HG03064 (cell line): ENCODE data around the gene RNF166.
A peak's percentile ranks its signal among the peaks of the same experiment; 100 is the strongest.

Experiments
- ATAC-seq: cut with Tn5 transposase; IDR thresholded peaks from one replicate; pipeline ENCODE4 v1.9.1; 2021; ENCODE audit warnings: low read depth; ENCODE audit not compliant: unreplicated experiment

The RNF166 gene

GRCh38 chr16:88711750-88712340 lies 5.6 kb upstream of the RNF166 start:
- no peak for ATAC-seq

- no peak for ATAC-seq
Measured at GRCh38 chr16:88710556-88710955, 4.3 kb upstream of the RNF166 start.

GRCh38 chr16:88706965-88707826 lies 988 bp upstream of the RNF166 start:
- ATAC-seq: no peak

GRCh38 chr16:88705801-88706228 lies 393 bp downstream of the RNF166 start:
- no peak for ATAC-seq

DNA sequence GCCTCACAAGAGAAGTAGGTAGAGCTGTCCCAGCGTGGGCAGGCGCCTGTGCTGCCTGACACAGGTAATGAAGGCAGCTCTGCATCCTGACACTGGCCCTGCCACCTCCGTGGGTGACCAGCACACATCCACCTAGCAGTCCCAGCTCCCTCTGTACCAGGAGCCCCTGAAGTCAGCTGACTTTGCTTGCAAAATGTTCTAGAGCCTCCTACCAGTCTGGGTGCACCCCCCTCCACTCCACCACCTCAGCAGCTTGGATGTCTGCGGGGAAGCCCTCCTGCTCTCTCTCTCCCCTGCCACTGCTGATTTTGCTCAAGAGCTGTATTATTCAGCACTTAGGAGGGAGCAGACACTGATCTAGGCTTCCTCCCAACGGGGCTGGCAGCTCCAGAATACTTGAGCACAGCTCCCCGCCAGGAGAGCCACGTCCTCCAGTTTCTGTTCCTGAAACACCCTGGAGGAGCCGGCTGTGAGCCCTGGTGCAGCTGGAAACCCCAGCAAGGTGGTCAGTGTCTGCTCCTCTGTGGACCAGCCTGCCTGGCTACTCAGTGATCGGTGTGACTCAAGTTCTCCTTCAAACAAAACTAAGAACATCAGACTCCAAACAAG lies 1.0 kb downstream of the RNF166 start:
- no peak for ATAC-seq

- no peak for ATAC-seq
Measured at GRCh38 chr16:88703486-88704309, 2.5 kb downstream of the RNF166 start.

- ATAC-seq: no peak
Measured at GRCh38 chr16:88702371-88703210, 3.6 kb downstream of the RNF166 start.

GRCh38 chr16:88701581-88702370 lies 4.4 kb downstream of the RNF166 start:
- no peak for ATAC-seq

GRCh38 chr16:88700636-88701482 lies 5.3 kb downstream of the RNF166 start:
- ATAC-seq: peak; percentile 58

GRCh38 chr16:88700322-88700635 lies 5.9 kb downstream of the RNF166 start:
- ATAC-seq: no peak

DNA sequence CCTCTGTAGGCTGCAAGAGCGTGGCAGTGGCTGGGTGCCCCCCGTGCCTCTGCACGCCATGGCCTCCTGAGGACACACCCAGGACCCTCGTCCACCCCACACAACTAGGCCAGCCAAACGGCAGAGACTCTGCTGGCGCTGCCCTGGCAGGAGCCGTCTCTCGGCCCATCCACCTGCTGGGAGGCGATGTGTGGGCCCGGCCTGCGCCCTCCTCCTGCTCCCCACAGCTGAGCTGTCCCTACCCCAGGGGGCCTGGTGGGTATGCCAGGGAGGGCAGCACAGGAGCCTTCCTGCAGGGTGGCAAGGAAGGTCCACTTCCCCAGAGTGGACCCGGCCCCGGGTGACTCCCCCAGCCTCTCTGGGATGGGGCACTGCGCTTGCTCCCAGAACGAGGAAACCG lies 7.0 kb downstream of the RNF166 start:
- no peak for ATAC-seq

DNA sequence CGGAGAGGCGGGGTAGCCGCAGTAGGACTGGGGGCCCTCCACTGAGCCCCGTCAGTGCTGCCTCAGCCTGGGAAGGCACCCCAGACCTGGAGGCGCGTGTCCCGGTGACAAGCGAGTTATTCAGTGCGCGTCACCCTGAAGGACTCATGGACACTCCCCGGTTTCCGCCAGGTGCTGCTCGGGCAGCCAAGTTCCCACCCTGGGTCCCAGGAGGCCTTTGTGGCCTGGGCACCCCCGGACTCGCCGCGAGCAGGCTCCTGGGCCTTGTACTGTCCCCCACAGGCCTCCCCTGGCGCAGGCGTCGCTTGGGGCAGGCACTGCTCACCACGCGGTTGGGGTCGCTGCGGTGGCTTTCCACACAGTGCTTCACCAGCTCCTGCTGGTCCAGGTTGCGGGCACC lies 7.6 kb downstream of the RNF166 start:
- no peak for ATAC-seq

GRCh38 chr16:88697831-88698615 lies 8.2 kb downstream of the RNF166 start:
- ATAC-seq: no peak

DNA sequence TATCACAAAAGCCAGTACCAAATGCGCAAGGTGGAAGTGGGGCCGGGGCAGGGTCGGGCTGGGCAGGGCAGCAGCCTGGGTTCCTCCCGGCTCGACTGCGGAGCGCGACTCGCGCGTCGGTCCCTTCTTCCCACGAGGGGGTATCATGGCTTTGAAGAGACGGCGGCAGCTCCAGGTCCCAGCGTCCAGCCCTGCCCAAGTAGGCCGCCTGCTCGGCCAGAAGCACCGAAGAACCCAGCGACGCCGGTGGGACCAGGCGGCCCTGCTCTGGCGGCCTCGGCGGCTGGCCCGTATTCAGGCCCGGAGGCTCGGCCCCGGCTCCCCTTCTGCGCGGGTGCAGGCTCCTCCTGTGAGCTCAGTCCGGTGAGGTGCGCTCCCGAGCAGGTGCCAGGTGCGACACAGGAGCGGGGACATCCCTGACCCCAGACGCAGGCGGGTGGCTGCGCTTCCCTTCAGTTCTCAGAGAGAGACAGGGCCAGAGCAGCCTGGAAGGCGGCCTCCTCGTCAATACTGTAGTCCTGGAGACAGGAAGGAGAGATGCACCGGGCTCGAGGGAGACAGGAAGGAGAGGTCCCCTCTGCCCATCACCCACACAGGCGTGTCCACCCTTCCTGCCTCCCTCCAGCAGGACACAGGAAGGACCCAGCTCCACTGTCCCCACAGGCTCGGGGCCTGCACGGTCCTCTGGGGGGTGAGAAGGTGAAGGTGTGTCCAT lies 8.9 kb downstream of the RNF166 start:
- ATAC-seq: no peak

DNA sequence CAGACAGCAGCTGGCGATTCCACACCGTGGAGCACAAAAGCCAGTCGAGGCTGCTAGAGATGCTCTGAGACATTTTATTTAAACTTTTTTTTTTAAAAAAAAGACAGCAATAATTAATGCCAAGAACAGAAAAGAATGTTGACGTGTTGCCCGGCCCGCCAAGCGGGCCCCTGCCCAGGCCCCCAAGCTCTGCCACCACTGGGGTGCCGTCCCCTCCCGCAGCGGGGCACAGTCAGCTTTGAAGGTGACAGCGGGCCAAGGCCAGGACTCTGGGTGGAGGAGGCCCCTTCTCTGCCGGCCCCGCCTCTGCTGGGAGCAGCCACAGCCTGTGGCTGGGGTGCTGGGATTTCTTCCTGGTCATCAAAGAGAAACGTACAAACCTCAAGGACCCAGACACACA lies 9.8 kb downstream of the RNF166 start:
- no peak for ATAC-seq

DNA sequence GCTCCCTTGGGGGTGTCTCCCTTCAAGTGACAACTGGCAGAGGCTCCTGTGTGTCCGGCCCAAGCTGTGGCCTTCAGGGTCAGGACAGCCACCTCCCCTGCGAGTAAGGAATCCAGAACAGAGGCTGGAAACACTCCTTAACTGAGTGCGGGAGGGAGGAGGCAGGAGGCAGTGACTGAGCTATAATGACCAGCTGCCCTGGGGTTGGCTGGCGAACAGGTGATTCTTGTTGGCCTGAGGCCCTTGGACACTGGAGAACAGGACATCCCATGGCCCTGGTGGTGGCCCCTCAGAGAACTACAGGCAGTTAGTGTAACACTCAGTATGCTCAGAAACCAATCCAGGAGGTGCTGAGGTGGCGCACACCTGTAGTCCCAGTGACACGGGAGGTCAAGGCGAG lies 10.5 kb downstream of the RNF166 start:
- ATAC-seq: no peak

GRCh38 chr16:88695218-88695617 lies 11.0 kb downstream of the RNF166 start:
- ATAC-seq: no peak
